MM.1S (cell line): ENCODE data around the gene CLP1.

Source experiments
- CTCF ChIP-seq: fragments of 300-600 bp; sonication (generic); IDR thresholded peaks from 2 replicates; pipeline ENCODE4 v1.5.1; 2016; ENCODE audit warnings: antibody characterized with exemption, low read length, mixed read lengths
- EZH2 ChIP-seq: fragments of 300-600 bp; sonication (generic); optimal IDR thresholded peaks from 2 replicates; pipeline ENCODE3; 2017; ENCODE audit warnings: low read depth, mild to moderate bottlenecking, antibody characterized with exemption, low read length, mixed read lengths

GRCh38 chr11:57632116-57632515 is 25.4 kb upstream of the CLP1 start:
- TF ChIP-seq EZH2 (no peak), CTCF (no peak)
